Activated CD4-positive, CD25-positive, alpha-beta regulatory T cell (primary cell): Measurements from ENCODE around the gene TPCN2.
"Not testable (repeated sequence)": the region's sequence is repeated elsewhere in the genome, so short reads cannot be mapped to it uniquely, and the experiment has no call there.

Experiments
- DNase-seq, 4 experiments: peaks; one replicate each; lab custom pipeline; 2025; lab: John Stamatoyannopoulos, UW

Gene TPCN2

DNA sequence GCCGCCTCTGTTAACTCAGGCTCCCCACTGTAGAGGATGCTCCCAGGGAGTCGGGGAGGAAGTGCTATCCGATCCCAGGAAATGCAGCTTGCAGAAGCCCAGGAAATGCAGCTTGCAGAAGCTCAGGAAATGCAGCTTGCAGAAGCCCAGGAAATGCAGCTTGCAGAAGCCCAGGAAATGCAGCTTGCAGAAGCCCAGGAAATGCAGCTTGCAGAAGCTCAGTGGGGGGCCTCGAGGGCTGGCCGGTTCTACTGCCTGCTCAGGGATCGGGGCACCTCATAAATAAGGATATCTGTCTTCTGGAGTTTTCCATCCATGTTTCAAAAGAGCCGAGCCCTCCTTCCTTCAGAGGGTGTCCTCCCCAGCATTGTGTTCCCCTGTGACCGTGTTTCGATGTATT lies 81.9 kb downstream of the TPCN2 start:
- DNase-seq, result no peak

DNA sequence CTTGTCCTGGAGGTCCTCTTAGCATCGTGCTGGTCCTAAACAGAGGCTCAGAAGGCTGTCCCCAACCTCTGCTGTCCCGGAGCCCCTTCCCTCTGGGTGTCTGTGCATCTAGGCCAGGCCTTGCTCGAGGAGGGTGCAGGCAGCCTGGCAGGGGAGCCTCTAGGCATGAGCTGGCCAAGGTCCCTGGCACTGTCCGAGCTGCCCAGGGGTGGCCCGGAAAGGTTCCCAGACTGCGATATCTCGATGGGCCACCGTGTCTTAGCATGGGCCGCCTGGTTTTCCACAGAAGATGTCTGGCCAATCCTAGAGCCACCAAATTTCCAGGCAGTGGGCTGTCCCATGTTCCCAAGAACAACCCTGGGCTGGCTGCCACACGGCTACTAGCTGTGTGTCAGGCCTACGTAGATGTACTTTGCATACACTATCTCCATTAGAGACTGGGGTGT lies 82.4 kb downstream of the TPCN2 start:
- DNase-seq, result no peak

DNA sequence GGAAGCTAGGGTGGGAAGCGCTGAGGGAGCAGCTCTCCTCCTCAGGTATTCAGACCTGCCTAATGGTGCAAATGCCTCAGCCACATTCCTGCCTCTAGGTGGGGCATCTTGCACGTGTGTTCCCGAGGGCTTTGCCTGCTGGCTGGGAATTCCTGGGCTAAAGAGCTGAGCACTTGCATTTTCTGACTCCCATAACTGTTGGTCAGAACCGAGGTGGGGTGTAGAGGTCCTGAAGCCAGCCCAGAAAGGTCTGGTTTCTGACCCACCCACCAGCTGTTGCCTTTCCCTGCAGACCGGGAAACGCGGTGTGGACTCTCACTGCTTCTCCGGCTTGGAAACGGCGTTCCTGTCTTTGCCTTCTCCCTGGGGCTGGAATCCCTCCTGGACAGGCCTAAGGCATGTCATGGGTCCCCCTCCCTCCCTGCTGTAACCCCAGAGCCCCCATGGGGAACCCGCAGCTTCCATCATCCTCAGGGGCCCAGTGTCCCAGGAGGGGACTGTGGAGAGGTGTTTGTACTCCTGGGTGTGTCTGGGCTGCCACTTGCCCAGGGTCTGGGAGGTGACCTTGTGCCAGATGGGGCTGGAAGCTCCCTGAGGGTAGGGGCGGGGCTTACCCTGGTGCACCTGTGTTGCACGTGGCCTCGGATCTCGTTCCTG lies 83.0 kb downstream of the TPCN2 start:
- DNase-seq, result no peak

DNA sequence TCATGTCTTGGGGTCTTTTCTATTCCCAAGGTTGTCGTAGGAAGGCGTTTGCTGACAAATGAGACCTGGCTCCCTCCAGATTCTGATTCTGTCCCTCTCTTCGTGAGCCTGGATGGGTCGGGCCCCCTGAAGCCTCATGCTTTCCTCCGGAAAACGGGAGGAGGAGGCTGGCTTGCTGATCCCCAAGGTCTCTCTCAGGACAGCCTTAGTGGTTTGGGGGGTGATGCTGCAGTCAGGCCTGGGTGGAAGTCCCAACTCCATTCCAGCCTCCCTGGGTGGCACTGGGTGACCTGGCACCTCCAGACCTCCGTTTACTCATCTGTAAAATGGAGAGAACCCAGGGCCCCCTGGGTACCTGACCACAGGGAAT lies 83.6 kb downstream of the TPCN2 start:
- DNase-seq, result no peak

DNA sequence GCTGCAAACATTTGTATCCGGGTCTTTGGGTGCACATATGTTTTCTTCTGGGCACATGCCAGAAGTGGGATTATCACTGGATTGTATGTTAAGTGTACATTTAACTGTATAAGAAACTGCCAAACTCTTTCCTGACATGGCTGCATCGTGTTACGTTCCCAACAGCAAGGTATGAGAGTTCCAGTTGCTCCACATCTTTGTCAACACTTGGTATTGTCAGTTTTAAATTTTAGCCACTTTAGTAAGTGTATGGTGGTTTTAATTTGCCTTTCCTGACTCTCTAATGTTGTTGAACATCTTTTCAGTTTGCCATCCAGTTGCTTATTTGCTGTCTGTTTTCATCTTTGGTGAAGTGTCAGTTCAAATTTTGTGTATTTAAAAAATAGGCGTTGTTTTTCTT lies 84.5 kb downstream of the TPCN2 start:
- no peak for DNase-seq

DNA sequence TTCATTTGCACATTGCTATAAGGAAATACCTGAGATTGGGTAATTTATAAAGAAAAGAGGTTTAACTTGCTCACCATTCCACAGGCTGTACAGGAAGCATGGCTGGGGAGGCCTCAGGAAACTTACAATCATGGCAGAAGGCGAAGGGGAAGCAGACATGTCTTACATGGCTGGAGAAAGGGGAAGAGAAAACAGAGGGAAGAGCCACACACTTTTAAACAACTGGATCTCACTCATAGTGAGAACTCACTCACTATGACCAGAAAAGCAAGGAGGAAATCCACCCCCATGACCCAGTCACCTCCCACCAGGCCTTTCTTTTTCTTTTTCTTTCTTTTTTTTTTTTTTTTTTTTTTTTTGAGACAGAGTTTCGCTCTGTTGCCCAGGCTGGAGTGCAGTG lies 85.5 kb downstream of the TPCN2 start:
- DNase-seq, result not testable (repeated sequence)

DNA sequence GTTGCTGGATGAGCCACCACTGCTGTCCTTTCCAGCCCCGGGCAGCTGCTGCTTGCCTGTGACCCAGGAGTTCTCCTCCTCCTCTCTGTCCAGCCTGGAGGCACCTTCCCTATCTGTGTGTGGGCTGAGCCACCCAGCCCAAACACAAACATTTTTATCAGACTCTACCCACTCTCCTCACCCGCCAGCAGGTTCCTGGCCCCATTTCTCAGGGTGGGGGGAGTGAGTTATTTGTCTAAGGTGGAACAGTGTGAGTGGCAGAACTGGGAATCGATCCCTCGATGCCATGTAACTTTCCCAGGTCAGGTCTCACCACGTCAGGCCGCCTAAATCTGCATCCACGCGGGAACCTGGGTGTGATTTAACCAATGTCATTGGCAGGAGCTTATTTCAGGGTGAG lies 86.2 kb downstream of the TPCN2 start:
- no peak for DNase-seq

DNA sequence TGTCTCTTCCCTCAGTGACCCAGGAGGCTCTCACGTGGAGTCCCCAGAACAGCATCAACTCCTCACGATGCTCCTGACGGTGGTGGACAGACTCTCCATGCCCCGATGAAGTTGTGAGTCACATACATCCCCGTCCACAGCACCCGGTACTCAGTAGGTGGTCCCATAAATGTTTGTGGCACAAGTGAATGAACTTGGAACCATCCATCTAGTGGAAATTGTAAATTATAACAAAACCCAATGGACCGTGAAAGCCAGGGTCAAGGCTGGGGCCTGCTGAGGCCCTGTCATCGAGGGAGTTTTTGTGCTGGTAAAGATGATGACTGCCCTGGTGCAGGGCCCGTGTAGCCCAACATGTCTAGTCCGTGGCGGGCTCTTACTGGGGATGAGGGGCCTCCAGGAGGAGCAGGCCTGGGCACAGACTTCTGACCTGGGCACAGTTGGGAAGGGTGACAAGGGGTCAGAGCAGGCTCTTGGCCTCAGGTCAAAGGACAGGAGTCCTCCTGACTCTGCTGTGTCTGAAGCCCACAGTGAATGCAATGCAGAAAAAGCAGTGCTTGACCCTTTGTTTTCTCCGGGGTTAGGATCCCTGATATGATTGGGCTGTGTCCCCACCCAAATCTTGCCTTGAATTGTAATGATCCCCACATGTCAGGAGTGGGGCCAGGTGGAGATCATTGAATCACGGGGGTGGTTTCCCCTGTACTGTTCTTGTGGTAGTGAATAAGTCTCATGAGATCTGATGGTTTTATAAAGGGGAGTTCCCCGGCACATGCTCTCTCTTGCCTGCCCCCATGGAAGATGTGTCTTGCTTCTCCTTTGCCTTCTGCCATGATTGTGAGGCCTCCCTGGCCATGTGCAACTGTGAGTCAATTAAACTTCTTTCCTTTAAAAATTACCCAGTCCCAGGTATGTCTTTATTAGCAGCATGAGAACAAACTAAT lies 87.0 kb downstream of the TPCN2 start:
- DNase-seq, result no peak

DNA sequence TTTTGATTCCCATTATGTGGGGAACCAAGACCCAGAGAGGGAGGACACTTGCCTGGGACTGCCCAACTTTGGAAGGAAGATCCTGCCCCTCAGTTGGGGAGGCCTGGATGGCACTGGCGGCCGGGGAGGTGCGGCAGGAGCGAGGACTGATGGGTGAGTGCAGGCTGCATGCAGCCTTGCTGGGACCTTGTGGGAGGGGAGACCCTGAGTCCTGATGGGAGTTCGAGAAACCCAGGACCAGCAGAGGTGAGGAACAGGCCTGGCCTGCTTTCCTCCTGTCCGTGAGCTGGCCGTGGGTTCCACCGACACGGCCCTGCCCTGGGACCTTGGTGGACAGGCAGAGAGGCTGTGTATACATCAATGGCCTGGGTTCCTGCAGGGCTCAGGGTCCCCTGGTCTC lies 87.7 kb downstream of the TPCN2 start:
- DNase-seq, result no peak

DNA sequence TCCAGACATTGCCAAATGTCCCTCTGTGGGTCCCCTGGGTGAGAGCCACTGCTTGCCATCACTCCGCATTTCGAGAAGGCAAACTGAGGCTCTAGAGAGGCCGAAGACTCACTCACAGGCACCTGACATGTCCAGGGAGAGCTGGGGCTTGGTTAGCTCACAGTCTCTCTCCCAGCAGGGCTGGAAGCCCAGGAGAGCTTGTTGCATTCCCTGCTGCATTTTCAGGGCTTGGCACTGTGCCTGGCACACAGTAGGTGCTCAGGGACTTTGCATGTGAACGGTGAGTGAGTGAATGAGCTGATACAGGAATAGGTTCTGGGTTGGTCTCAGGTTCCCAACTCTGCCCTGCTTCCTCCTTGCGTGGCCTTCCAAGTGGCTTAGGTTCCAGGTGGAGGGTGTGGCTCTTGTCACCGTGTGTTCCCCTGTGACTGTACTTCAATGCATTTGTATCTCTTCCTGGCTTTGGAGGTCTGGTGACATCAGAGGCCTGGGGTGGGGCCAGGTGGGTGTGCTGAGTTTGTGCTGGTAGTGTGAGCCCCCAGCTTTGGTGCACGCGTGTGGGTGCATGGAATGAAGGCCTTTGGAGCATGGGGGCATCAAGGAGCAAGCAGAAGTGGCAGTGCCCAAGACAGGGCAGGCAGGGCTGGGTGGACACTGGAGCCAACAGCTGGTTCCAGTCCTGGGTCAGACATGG lies 88.6 kb downstream of the TPCN2 start:
- no peak for DNase-seq

DNA sequence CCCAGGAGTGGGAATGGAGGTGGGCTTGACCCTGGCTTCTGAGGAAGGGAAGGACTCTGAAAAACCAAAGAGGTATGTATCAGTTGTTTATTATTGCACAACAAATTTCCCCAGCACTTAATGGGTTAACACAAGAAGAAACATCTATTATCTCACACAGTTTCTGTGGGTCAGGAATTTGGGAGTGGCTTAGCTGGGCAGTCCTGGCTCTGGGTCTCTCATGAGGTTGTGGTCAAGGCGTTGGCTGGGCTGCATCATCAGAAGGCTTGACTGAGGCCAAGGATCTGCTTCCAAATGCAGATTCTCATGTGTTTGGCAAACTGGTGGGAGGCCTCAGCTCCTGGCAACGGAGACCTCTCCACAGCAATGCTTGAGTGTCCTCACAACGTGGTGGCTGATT lies 89.5 kb downstream of the TPCN2 start:
- DNase-seq, result no peak

DNA sequence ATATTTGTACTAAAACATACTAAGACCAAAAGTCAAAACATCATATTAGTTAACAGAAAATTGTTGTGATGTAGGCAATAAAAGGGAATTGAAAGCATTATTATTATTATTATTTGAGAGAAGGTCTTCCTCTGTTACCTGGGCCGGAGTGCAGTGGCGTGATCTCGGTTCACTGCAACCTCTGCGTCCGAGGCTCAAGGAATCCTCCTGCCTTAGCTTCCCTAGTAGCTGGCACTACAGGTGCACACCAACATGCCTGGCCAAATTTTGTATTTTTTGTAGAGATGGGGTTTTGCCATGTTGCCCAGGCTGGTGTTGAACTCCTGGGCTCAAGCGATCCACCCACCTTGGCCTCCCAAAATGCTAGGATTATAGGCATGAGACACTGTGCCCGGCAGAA lies 91.4 kb downstream of the TPCN2 start:
- DNase-seq, result not testable (repeated sequence)

DNA sequence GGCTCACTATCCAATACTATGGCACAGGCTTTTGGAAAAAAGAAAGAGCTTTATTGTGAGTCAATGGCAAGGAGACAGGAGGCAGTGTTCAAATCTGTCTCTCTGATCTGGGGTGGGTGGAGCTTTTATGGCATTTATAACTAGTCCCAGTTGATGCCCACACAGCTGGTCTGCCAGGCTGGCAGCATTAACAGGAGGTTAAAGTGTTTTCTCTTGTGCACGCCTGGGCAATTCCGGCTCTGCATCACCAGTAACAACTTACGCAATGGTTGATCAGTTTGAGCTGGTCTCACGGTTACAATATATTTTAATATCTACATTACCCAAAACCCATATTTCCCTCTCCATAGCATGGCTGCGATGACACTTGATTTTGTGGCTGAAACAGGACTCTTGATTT lies 91.9 kb downstream of the TPCN2 start:
- DNase-seq, result no peak

DNA sequence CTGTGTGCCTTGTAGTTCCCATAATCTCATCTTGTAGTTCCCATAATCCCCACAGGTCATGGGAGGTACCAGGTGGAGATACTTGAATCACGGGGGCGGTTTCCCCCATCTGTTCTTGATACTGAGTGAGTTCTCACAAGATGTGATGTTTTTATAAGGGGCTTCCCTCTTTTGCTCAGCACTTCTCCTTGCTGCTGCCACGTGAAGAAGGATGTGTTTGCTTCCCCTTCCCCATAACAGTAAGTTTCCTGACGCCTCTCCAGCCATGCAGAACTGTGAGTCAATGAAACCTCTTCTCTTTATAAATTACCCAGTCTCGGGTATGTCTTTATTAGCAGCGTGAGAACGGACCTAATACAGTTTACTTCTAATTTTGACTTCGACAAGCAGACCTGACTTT lies 93.0 kb downstream of the TPCN2 start:
- DNase-seq, result no peak

DNA sequence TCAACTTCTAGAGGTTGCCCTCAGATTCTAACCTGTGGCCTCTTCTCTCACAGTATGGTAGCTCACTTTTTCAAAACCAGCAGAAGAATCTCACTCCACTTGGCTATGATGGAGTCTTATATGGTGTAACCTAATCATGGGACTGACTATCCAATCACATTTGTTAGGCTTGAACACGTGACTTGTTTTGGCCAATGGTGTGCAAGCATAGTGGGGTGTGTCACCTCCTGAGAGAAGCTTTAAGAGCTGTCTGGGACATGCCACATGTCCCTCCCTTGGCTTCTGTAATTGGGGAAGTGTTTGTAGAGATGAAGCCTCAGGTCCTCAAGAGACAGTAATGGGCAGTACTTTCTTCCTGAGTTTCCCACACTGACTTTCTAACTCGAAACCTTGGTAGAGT lies 94.2 kb downstream of the TPCN2 start:
- DNase-seq, result no peak

DNA sequence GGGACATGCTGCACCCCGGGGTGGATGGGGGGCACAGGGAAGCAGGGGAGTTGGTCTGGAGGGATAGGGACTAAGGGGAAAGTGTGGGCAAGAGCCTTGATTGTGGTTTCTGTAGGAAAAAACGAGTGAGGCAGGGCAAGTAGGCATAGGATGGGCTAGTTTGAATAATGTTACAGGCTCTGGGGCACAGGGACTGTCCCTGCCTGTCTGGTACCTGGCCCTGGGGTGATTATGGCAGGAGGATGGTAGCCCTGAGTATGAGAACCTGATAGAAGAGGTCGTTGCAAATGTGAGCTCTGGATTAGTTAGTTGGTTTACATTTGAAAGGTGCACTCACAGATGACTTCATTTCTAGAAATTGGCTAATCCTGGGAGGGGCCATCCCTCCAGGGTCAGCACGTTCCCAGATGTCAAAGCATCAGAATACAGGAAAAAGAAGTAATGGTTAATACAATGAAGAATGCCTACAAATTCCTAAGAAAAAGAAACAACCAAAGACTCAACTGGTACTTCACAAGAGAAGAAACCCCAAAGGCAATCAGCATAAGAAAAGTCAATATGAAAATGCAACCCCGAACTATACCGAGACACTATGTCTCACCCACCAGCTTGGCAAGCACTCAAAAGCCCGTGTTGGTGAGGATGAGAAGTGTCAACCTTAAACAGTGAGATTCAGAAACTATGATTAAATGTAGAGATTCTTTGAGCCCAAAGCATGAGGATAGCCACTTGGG lies 95.8 kb downstream of the TPCN2 start:
- DNase-seq, result no peak

DNA sequence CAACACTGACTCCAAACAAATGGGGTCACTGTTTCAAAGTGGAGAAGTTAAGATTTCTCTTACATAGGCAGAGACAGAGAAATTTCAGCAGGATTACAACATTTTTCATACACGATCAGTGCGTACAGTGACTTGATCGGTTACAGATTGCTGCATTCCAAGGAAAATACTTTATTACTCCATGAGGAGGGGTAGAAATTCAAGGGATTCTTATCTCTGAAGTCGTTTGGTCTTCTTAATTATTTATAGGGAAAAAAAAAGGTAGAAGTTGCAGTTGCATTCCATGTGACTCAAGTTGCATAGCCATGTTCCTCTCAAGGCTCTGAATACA lies 96.3 kb downstream of the TPCN2 start:
- DNase-seq, result no peak

DNA sequence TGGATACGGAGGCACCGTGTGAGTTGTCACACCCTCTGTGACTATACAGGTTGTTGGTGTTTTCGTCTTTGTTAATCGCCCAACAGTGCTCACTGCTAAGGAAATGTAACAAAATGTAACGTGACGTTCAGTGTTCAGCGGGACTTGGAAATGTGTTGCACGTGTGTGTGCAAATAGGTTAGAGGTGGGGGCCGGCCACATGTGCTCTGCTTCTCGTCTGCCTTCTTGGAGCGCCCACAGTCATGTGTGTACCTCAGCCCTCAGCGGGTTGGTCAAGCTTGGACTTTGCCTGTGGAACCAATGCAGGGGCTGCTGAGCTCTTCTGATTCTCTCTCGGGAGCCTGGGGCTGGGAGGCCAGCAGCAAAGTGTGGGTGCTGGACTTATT lies 99.6 kb downstream of the TPCN2 start:
- no peak for DNase-seq

DNA sequence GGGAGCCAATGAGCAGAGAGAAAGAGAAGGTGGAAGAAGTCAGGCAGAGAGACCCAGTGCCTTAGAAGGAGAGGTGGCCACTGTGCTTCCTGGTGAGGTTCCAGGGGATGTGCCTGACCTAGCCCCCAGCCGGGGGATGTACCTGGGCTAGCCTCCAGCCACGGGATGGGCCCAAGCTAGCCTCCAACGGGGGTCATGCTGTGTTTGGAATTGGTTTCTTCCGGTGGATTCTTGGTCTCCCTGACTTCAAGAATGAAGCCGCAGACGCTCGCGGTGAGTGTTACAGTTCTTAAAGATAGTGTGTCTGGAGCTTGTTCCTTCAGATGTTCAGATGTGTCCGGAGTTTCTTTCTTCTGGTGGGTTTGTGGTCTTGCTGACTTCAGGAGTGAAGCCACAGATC lies 100.1 kb downstream of the TPCN2 start:
- DNase-seq, result no peak

DNA sequence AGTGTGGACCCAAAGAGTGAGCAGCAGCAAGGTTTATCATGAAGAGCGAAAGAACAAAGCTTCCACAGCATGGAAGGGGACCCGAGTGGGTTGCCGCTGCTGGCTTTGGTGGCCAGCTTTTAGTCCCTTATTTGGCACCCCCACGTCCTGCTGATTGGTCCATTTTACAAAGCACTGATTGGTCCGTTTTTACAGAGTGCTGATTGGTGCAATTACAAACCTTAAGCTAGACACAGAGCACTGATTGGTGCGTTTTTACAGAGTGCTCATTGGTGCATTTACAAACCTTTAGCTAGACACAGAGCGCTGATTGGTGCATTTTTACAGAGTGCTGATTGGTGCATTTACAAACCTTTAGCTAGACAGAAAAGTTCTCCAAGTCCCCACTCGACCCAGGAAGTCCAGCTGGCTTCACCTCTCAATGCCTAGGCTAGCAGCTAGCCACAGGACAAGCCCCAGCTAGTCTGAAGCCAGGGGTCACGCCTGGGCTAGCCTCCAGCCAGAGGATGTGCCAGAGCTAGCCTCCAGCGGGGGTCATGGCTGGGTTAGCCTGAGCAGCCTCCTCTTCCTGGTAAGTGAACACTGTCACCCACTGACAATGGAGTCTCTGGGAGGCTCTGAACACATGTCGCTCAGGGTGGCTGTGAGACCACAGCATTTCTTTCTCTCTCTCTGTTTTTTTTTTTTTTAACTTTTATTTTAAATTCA lies 100.8 kb downstream of the TPCN2 start:
- DNase-seq, result not testable (repeated sequence)

DNA sequence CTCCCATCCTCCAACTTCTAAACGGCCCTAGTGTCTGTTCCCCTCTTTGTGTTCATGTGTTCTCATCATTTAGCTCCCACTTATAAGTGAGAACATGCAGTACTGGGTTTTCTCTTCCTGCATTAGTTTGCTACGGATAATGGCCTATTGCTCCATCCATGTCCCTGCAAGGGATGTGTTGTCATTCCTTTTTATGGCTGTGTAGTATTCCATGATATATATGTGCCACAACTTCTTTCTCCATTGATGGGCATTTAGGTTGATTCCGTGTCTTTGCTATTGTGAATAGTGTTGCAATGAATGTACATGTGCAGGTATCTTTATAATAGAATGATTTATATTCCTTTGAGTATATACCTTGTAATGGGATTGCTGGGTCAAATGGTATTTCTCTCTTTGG lies 101.4 kb downstream of the TPCN2 start:
- DNase-seq, result no peak

DNA sequence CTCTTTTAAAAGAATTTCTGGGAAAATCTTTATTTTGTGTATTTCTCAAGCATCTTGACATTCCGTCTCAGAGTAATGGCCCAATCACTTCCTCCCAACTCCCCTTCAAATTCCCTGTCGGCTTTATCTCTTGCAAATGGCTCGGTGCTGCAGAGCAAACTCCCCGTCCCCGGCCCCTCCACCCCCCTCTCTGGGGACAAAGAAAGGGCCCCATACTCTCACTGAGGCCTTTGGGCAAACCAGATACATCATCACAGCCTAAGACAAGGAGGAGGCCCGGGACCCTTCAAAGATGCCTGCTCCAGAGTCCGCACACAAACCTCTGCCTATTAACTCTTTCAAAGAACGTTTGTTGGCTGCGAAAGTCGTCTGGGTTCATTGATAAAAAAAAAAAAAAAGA lies 103.1 kb downstream of the TPCN2 start:
- DNase-seq, result no peak
